Suppressor macrophage treated with lipopolysaccharide for 1 hour (primary cell): ENCODE data around the gene MAP3K7CL.
"Not testable (repeated sequence)": the region's sequence is repeated elsewhere in the genome, so short reads cannot be mapped to it uniquely, and the experiment has no call there.

Experiments used
- DNase-seq, 3 donors: peaks; one replicate each; pipeline ENCODE4 v3.0.0-alpha.2; 2020 to 2022

MAP3K7CL gene

DNA sequence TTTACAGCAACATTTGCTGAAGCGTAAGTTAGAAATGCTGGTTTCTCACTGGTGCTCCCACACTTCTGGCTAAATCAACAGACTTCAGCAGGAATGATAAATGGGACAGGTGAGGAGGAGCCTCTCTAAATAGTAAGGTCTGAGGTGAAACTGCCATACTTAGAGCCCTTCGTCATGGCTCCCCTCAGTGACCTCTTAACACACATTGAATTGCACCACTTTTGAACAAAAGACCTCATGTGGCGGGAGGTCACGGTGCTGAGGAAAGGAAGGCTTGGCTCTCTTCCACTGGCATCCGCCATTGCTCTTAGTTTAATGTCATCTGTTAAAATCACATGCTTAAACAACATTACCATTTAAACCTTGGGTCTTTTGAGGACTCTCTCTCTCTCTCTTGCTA is 3.4 kb downstream of the MAP3K7CL start:
- no peak for DNase-seq

DNA sequence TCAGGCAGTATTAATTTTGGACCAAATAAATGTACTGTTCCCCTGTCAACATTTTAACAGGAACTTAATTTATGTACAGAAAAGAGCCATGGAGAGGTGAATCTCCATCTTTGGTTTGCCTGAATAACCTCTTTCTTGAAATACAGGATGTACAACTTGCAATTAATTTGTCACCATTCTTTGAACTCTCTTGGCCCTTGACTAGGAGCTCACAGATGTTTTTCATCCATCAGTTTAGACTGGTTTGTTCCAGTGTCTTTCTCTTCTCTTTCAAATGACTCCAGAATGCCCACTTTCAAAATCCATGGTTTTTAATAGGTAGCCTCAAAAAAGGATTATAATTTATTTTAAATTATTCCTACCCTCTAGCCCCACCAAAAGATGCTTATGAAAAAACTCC is 5.0 kb downstream of the MAP3K7CL start:
- no peak for DNase-seq

DNA sequence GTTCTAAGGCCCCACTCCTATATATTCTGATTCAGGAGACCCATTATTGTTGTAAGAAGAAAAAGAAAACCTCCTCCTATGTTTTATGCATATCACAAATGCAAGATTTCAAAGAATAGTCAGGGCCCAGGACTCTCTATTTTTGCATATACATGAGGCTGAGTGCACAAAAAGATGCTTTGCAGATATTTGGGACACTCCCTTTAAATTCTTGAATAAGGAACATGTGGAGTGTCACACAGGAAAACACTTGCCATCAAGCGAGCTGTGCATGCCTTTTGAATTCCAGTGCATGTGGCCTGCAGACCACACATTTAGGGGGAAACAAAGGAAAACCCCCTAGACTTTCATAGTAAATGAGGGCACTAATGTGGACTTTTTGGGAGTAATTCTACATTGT is 5.6 kb downstream of the MAP3K7CL start:
- DNase-seq: no peak

DNA sequence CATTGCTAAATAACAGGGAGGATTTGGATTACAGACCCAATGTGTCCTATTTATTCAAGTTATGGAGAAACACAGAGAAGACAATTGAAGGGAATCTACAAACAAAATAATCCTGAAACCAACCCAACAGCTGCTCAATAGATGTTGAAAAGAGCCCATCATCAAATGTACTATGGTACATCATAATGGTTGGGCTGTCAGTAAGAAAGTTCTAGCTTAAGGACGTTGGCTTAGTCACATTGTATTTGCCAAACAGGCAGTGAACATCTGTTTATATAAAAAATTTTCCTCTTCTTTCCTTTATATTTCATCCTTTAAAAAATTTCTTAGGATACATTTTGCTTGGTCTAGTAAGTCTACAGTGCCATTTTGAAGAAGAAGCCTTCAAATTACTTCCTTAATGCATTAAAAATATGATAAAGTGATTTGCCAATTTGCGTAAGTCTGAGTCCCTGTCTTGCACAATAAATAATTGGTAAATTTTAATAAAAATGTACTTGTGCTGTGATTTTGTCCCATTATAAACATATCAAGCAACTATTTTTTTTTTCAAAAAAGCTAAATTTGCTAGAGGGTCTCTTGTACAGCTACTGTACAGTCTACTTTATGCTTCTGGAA is 14.4 kb downstream of the MAP3K7CL start:
- no peak for DNase-seq

GRCh38 chr21:29145354-29145782 is 14.9 kb downstream of the MAP3K7CL start:
- DNase-seq: peak; percentile 73 to 92 (median 92)

- DNase-seq: no peak
Observed at GRCh38 chr21:29145852-29146453, 15.5 kb downstream of the MAP3K7CL start.

DNA sequence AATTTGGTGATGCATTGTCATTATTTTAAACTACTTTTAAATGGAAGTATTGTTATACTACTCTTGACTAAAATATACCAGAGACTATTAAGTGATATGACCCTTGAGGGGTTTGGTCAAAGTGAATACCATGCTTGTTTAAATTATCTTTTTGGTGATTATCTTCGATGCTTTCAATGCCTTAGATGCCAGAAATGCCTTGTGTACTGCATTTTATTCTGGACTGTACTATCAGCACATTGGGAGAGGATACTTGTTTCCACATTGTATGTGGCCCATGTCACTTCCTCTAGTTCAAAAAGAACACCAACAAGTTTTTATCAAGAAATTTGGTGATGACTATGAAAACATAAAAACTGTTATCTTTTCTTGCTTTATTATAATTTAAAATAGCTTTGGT is 16.3 kb downstream of the MAP3K7CL start:
- DNase-seq: no peak

- DNase-seq: no peak
Observed at GRCh38 chr21:29148530-29148929, 18.1 kb downstream of the MAP3K7CL start.

DNA sequence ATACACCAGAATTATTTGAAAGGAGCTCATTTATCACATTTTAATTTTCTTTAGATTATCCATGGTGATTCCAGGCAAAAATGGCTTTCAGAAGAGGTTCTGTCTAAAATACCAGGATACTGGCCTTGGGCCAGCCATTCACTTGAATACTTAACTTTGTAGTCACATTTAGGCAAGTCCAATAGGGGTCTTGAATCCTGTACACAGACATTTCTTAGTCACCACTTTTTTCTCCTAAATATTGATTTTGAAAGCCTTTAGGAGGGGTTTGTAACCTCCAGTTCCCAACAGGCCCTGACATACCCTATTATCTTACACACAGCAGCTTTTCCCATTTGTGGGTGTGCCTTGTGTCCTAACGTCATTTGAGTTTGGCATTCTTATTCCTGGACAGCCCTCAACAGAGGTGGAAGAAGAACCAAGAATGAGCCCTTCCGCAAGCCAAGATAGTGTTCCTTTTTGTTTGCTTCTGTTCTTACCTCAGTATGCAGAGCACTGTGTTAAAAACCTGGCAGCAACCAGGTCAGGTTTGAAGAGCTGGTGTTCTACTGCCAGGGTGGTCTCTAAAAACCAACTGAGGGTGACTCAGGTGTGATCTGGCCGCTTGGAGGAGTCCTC is 19.5 kb downstream of the MAP3K7CL start:
- no peak for DNase-seq

DNA sequence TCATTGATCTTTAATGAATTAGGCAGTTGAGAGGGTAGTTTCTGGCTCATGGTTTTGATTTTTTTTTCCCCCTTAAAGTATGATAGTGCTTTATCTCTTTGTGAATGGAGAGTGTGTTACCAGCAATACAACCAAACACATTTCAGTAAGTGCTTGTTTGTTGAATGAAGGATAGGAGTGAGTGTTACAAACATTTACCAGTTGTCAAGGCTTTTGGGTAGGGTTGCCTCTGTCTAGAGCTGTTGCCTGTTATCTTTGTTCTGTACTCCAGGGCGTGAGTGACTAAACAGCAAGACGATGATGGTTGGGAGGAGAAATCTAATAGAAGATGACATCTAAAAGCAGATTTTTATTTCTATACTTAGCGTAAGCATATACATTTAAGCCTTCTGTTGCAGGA is 21.5 kb downstream of the MAP3K7CL start:
- DNase-seq: no peak

DNA sequence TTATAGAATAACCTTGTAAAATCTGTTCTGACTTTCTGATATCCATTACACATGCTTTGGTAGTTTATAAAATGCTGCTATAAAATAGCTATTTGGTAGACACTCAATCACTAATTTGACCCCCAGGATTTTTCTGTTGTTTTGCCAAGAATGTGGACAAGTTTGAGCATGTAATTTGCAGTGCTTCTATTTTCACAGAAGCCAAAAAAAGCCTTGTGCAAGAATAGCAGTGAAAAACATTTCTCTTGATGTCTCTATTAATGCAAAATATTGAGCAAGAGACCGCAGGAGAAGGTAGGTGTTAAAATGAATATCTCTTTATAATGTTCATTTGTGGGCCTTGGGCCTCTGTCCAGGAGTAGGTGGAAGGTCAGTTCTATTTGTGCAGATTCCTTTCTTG is 22.5 kb downstream of the MAP3K7CL start:
- DNase-seq: no peak

GRCh38 chr21:29154270-29154669 is 23.8 kb downstream of the MAP3K7CL start:
- DNase-seq: no peak

DNA sequence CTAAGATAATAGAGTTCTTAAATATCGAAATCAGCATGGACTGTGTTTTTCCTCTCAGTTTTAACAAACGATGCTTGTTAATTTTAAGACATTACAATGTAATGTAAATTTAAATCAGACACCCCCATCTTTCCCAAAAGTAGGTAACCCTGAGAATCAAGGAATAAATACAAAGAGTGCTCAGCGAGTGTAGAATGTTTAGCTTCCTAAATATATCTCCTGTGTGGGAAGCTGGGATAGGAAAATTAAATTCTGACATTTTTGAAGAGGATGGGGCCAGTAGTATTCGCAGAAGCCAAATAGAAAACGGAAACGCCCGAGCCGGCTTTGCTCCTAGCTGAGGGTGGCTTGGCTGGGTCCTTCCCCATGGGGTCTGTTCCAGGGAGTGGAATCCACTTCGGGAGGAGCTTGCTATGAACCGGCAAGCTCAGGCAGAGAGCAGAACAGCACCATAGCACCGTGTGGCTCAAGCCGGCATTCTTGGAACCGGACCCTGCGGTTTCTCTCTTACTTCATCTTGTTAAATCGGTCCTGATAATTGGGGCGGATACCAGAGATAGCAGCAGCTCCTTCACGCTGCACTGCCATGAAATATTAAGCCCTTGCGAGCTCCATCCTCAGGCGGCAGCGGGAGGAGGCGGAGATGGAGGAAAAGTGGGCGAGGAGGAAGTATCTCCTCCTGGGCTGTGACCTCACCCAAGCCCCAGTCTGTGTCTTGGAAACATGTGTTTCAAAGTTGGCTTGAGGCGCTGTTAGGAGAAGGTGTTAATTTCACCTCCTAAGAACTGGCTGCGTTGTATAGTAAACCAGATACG is 24.9 kb downstream of the MAP3K7CL start:
- DNase-seq: peak; percentile 57 to 73 (median 67)

GRCh38 chr21:29155933-29156260 is 25.5 kb downstream of the MAP3K7CL start:
- no peak for DNase-seq

DNA sequence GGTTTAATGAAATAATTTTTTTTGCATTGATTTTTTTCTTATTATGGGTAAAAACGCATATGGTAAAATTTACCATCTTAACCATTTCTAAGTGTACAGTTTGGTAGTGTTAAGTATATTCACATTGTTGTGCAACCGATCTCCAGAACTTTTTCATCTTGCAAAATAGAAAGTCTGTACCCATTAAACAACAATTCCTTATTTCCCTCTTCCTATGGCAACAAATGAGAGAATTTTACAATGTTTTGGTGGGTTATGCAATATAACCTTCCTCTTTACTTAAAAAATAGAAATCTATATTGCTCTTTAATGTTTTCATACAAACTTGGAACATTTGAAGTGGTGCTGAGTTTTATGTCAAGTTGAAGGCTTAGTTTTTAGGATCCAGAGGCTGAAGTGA is 26.6 kb downstream of the MAP3K7CL start:
- DNase-seq: peak; percentile 43 to 79 (median 77)

- DNase-seq: peak; percentile 32 to 49 (median 34)
Observed at GRCh38 chr21:29159842-29160241, 29.4 kb downstream of the MAP3K7CL start.

- peak; percentile 69 to 85 (median 77) for DNase-seq
Observed at GRCh38 chr21:29162825-29163224, 32.4 kb downstream of the MAP3K7CL start.

- DNase-seq: peak; percentile 43 to 81 (median 66)
Observed at GRCh38 chr21:29163341-29164115, 33.1 kb downstream of the MAP3K7CL start.

DNA sequence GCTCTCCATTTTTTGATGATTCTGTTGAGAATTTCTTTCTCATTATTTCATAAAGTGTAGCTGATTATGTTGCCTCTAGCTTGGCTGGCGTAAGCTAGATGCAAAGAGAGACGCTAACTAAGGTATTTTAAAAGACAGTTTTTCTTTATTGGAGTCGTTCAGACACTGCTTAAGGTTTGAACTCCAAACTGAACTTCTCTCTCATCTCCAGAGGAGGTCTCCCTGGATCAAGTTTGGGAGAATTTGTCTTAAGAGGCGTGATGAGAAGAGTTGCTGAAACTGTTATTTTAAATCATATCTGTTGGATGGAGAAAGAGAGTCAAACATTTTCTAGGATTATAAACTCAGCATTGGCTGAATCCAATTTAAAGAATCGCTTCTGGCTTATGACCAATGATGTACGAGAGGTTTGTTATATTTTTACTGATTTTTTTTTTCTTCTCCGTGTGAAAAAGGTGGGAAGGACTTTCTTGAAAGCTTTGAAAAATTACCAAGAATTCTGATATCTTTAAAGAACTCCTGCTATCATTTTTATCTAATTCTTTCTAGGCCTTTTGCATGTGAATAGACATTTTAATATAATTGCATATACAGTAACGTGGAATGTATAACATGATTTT is 34.0 kb downstream of the MAP3K7CL start:
- DNase-seq: peak; percentile 76 to 88 (median 88)

GRCh38 chr21:29166323-29166722 is 35.9 kb downstream of the MAP3K7CL start:
- peak; percentile 72 to 91 (median 84) for DNase-seq

- DNase-seq: peak in 2 of 3 donors; percentile 49 to 66
Observed at GRCh38 chr21:29166853-29167252, 36.4 kb downstream of the MAP3K7CL start.

- not testable (repeated sequence) for DNase-seq
Observed at GRCh38 chr21:29167481-29167880, 37.0 kb downstream of the MAP3K7CL start.
